KMS-11 (cell line): ENCODE data around the gene BCL7B.
"Not testable (repeated sequence)": the region's sequence is repeated elsewhere in the genome, so short reads cannot be mapped to it uniquely, and the experiment has no call there.

Experiments
- H2AFZ ChIP-seq: fragments of 200-600 bp; sonication (generic); 2 replicates; pipeline ENCODE4 v1.6.1; 2016; ENCODE audit warnings: antibody characterized with exemption, mixed run types, low read depth
- H3K27ac ChIP-seq: fragments of 200-600 bp; sonication (generic); 2 replicates; pipeline ENCODE4 v1.6.1; 2016; ENCODE audit warnings: mild to moderate bottlenecking, mixed run types
- H3K27me3 ChIP-seq: fragments of 200-600 bp; sonication (generic); 2 replicates; pipeline ENCODE4 v1.6.1; 2017; ENCODE audit warnings: mild to moderate bottlenecking, low read depth, mixed run types, moderate library complexity; ENCODE audit not compliant: insufficient read depth
- H3K36me3 ChIP-seq: fragments of 200-600 bp; sonication (generic); 2 replicates; pipeline ENCODE4 v1.6.1; 2017; ENCODE audit warnings: mild to moderate bottlenecking, mixed run types; ENCODE audit not compliant: insufficient read depth
- H3K4me1 ChIP-seq: fragments of 200-600 bp; sonication (generic); 2 replicates; pipeline ENCODE4 v1.6.1; 2016; ENCODE audit warnings: mild to moderate bottlenecking, low read depth, mixed run types; ENCODE audit not compliant: poor library complexity, severe bottlenecking
- H3K4me2 ChIP-seq: fragments of 200-600 bp; sonication (generic); 2 replicates; pipeline ENCODE4 v1.7.0; 2016; ENCODE audit warnings: mild to moderate bottlenecking, mixed run types
- H3K4me3 ChIP-seq: fragments of 200-600 bp; sonication (generic); IDR thresholded peaks from 2 replicates; pipeline ENCODE4 v1.6.1; 2017; ENCODE audit warnings: low read depth, low read length, mixed read lengths; ENCODE audit not compliant: insufficient read depth
- H3K79me2 ChIP-seq: fragments of 200-600 bp; sonication (generic); 2 replicates; pipeline ENCODE4 v1.6.1; 2016; ENCODE audit warnings: low read depth, mixed run types; ENCODE audit not compliant: insufficient read depth
- H3K9ac ChIP-seq: fragments of 200-600 bp; sonication (generic); 2 replicates; pipeline ENCODE4 v1.6.1; 2016; ENCODE audit warnings: mild to moderate bottlenecking, mixed run types
- H4K20me1 ChIP-seq: fragments of 200-600 bp; sonication (generic); 2 replicates; pipeline ENCODE4 v1.6.1; 2016; ENCODE audit warnings: mild to moderate bottlenecking, mixed run types; ENCODE audit not compliant: insufficient read depth
- CTCF ChIP-seq: fragments of 200-600 bp; sonication (generic); conservative IDR thresholded peaks from 2 replicates; pipeline ENCODE4 v1.6.1; 2017; ENCODE audit warnings: low read depth, mild to moderate bottlenecking, antibody characterized with exemption, low read length, moderate library complexity, mixed read lengths

The BCL7B gene

GRCh38 chr7:73593207-73594045 is 35.9 kb upstream of the BCL7B start:
- Histone ChIP-seq H3K27ac (no peak overlapping the region), H3K79me2 (no peaks in the 10 kb centered on the region), H3K4me3 (no peak overlapping the region), H3K4me2 (no peak overlapping the region), H3K9ac (no peak overlapping the region), H3K27me3 (peaks cover 47% of the 10 kb centered on the region), H3K36me3 (no peaks in the 10 kb centered on the region; the same call in 1 of the 2 replicates), H4K20me1 (no peaks in the 10 kb centered on the region), H3K4me1 (no peaks in the 10 kb centered on the region), H2AFZ (no peak overlapping the region)
- TF ChIP-seq CTCF: no peak

- no peak for TF ChIP-seq CTCF
- Histone ChIP-seq H3K27ac (no peak overlapping the region), H3K4me2 (no peak overlapping the region), H2AFZ (no peak overlapping the region), H3K27me3 (0 out of 2 replicates have a peak, but pooled peaks cover 6% of the 10 kb centered on the region), H3K79me2 (no peaks in the 10 kb centered on the region), H3K36me3 (no peaks in the 10 kb centered on the region; the same call in 1 of the 2 replicates), H3K9ac (no peak overlapping the region), H3K4me3 (no peak overlapping the region), H3K4me1 (no peaks in the 10 kb centered on the region), H4K20me1 (no peaks in the 10 kb centered on the region)
Observed at GRCh38 chr7:73586911-73587310, 29.4 kb upstream of the BCL7B start.

- H3K9ac ChIP-seq: no peak overlapping the region
- H3K4me2 ChIP-seq: no peak overlapping the region
- no peak overlapping the region for H3K27ac ChIP-seq
- no peaks in the 10 kb centered on the region for H3K27me3 ChIP-seq
- no peaks in the 10 kb centered on the region; the same call in 1 of the 2 replicates for H3K36me3 ChIP-seq
- no peaks in the 10 kb centered on the region for H3K79me2 ChIP-seq
- no peak for TF ChIP-seq CTCF
- H4K20me1 ChIP-seq: no peaks in the 10 kb centered on the region
- H2AFZ ChIP-seq: no peak overlapping the region
- H3K4me3 ChIP-seq: no peak overlapping the region
- H3K4me1 ChIP-seq: no peaks in the 10 kb centered on the region
Observed at GRCh38 chr7:73585196-73585595, 27.7 kb upstream of the BCL7B start.

- Histone ChIP-seq H3K4me3 (no peak overlapping the region), H2AFZ (no peak overlapping the region), H3K4me2 (no peak overlapping the region), H3K4me1 (peaks cover 5% of the 10 kb centered on the region), H3K36me3 (no peaks in the 10 kb centered on the region), H3K27ac (no peak overlapping the region), H3K9ac (no peak overlapping the region), H3K79me2 (peaks cover 6% of the 10 kb centered on the region), H4K20me1 (no peaks in the 10 kb centered on the region), H3K27me3 (no peaks in the 10 kb centered on the region)
- TF ChIP-seq CTCF: no peak
Observed at GRCh38 chr7:73582664-73583202, 25.2 kb upstream of the BCL7B start.

- H3K27me3 ChIP-seq, H3K4me2 ChIP-seq, H3K4me3 ChIP-seq, H3K27ac ChIP-seq, H3K9ac ChIP-seq, H4K20me1 ChIP-seq, H2AFZ ChIP-seq, H3K36me3 ChIP-seq: not testable (repeated sequence)
- Histone ChIP-seq H3K4me1 (peaks cover 22% of the 10 kb centered on the region), H3K79me2 (peaks cover 23% of the 10 kb centered on the region)
Observed at GRCh38 chr7:73581006-73581405, 23.5 kb upstream of the BCL7B start.
